Glomerular visceral epithelial cell (primary cell): Measurements from ENCODE around the gene POR.
"Not testable (repeated sequence)": the region's sequence is repeated elsewhere in the genome, so short reads cannot be mapped to it uniquely, and the experiment has no call there.

Source experiments
- DNase-seq: peaks from one replicate; pipeline ENCODE4 v3.0.0-alpha.2; 2016; ENCODE audit errors: extremely low spot score

Gene POR

DNA sequence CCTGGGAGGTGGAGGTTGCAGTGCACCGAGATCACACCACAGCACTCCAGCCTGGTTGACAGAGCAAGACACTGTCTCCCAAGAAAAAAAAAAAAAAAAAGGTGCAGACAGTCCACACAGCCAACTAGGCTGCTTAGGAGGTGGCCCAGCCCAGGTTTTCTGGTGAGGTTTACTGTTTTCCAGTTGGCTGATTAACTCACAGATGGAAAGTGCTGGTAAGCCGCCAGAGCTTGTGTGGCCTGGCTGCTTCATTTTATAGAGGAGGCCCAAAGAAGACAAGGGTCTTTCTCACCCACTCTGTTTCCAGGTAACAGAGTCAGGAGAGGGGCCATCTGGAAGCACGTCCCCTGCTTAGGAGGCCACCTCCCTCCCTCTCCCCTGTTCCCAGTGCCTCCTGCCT lies 29.9 kb upstream of the POR start:
- peak; percentile 24 for DNase-seq

DNA sequence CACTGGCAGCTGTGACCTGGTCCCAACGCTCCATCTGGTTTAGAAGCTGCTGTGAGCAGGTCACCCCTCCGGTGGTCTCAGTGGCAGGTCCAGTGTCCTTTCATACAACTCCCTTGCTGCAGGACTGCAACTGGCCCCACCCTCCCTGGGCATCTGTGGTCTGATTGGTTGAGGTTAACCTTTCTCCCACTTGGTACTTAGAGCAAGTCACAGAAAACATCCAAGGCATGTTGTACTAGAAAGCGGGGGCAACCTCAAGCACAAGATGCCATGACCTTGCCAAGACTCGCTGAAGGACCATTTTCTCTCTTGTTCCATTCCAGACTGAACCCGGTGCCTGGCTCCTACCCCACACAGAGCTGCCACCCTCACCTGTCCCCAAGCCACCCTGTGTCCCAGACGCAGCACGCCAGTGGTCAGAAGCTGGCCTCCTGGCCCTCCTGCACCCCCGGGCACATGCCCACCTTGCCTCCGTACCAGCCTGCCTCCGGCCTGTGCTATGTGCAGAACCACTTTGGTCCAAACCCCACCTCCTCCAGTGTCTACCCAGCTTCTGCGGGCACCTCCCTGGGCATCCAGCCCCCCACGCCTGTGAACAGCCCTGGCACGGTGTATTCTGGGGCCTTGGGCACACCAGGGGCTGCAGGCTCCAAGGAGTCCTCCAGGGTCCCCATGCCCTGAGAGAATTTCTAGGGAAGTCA lies 27.1 kb upstream of the POR start:
- DNase-seq = no peak

DNA sequence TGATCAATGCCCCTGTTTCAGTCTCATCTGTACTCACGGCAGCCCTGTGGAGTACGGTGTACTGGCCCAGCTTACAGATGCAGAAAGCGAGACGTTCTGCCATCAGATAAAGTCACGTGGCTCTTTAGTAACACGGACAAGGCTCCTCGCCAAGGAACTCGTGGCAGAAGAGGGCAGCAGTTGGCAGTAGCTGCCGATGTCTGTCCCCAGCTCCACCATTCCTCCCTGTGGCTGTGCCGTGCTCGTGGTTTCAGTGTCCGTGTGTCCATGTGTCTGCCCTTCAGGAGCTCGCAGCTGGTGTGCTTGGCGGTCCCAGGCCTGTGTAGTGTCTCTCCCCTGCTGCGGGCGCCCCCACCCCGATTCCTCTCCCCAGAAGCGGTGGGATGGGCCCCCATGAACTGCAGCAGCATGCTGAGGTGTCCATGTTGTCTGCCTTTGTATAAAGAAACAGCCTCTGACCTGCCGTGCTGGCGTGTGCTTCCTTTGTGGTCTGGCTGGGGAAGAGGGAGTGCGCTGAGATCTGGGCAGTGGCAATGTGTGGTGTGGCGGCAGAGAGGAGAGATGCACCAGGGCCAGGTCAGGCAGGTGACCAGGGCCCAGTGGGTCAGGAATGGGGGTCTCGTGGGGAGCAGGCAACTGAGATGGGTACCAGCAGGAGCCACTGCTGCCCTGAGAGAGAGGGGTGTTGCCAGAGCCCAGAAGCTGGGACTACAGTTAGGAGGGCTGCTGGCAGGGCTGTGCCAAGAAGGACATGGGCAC lies 26.3 kb upstream of the POR start:
- DNase-seq = no peak

DNA sequence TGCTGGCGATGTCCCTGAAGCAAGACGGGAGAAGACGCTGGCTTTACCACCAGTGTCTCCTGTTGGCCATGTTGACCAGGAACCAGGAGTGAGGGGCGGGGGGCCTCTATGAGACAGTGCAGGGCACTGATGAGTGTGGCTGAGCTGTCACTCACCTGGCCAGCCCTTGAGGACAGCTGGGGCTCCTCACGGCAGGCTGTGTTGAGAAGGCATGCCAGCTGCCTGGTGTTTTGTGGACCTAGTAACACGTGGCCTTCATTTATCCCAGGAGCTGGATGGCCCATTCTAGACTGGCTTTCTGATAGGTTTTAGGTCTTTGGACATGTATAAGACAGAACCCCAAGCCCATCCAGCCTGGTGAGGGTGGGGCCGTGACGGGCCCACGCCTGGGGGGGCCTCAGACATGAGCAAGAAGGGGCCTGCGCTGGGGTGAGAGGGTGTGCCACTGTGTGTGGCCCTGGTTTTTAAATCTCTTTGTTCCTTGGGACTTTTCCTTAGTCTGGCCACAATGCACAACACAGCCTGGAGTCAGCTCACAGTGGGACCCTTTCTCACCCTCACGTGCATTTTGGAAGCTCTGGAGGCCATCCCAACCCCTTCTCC lies 25.6 kb upstream of the POR start:
- no peak for DNase-seq

DNA sequence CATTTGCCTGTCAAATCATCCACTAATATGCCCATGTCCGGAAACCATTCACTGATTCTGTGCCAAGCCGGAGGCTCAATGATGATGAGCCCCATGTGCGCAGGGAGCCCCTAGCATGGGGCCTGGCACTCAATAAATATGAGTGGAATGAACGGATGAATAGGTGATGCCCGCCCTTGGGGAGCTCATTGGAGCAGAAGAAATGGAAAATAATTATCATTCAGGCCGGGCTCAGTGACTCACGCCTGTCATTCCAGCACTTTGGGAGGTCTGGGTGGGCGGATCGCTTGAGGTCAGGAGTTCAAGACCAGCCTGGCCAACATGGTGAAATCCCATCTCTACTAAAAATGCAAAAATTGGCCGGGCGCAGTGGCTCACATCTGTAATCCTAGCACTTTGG lies 25.1 kb upstream of the POR start:
- DNase-seq = peak; percentile 38

DNA sequence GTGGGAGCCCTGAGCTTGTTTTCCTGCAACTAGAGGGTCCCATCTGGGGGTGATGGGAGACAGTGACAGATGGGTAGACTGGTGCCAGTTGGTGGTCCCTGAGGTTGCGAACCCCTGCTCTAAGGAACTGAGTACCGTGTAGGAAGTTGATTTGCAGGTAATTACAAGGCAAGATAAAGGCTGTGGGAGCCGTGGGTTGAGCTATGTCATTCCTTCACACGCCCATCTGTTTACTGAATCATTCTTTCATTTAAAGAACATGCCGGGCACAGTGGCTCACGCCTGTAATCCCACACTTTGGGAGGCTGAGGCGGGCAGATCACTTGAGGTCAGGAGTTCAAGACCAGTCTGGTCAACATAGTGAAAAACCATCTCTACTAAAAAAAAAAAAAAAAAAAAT lies 23.7 kb upstream of the POR start:
- DNase-seq = not testable (repeated sequence)

DNA sequence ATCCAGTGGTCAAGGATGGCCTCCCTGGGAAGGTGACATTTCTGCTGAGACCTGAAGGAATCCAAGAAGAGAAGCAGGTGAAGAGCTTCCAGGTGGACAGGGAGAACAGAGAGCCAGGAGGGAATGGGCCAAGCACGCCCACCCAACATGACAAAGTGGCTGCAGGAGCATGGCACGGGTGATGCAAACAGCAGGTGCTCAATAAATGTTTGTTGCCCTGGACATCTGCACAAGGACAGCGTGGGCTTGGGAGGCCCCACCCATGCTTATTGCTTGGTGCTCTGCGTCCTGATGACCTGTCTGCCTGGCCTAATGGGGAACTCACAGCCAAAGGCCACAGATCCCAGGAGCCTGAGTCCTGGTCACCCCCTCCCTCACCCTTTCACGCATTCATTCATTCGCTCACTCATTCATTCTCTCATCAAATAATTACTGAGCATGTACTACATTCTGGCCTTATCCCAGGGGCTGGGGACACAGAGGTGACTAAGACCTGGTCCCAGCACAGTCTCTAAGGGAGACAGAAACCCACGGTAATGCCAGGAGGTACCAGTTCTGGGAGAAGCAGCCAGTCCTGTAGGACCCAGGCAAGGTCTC lies 23.0 kb upstream of the POR start:
- DNase-seq = no peak

DNA sequence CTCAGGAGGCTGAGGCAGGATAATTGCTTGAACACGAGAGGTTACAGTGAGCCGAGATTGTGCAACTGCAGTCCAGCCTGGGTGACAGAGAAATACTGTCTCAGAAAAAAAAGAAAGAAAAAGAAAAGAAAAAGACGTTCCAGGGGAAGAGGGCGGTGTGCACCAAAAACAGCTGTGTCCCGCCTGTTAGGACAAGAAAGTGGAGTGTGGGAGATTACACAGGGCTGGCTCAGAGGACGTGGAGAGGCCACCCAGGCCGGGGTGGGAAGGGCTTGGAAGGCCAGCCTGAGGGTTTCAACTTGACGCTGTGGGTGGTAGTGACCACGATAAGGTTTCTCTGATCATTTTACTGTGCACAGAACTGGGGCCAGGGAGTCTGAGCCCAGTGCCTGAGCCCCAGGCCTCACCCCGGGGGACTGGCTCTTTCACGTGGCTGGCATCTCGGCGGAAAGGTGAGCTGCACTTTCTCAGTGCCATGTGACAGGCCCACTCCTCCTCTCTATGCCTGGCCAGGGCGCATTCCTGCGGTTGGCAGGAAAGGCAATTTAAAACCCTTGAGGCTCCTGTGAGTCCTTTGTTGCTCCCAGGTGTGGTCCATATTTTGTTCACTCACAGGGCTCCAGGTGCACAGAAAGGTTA lies 22.2 kb upstream of the POR start:
- peak; percentile 32 for DNase-seq

DNA sequence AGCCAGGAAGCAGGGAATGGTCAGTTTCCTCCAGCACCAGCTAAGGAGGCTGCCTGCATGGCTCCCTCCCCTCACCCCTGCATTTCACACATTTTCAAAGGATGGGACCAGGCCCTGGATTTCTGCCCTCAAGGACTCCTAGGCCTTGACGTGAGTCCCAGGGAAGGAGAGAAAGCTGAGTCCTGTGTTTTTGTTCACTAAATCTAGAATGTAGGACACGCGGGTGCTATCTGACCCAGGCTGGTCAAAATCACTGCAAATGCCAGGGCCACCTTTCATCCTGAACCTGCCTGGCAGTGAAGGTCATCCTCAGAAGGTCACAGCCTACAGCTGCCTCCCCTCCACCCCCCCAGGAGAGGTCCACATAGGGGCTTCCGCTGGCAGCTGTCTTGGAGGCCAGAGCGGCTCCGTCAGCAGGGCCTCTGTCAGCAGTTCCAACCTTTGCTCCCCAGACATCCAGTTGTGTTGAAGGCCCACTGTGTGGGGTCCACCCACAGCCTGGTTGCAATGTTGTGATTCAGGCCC lies 18.1 kb upstream of the POR start:
- DNase-seq = no peak

DNA sequence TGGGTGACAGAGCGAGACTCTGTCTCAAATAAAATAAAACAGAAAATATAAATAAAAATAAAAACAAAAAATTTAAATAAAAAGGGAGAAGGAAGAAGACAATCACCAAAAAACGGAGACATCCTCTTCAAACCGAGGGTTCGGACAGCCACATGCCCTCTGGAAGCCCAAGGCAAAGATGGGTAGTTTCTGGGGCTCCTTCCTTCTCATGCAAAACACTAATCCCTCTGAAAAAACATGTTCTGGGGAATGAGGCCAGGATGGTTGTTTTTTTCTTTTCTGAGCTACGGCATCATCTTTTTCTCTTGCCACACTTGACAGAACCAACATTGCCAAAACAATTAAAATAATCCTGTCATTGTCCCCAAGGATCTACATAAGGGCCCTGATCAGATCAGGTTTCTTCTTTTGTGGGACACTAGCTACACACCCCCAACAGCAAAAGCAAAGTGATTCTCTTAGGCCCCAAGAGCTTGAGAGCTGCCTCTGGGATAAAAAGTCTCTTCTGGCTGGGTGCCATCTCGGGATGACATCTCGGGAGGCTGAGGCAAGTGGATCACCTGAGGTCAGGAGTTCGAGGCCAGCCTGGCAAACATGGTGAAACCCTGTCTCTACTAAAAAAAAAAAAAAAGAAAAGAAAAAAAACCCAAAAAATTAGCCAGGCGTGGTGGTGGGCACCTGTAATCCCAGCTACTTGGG lies 14.2 kb upstream of the POR start:
- DNase-seq = no peak

DNA sequence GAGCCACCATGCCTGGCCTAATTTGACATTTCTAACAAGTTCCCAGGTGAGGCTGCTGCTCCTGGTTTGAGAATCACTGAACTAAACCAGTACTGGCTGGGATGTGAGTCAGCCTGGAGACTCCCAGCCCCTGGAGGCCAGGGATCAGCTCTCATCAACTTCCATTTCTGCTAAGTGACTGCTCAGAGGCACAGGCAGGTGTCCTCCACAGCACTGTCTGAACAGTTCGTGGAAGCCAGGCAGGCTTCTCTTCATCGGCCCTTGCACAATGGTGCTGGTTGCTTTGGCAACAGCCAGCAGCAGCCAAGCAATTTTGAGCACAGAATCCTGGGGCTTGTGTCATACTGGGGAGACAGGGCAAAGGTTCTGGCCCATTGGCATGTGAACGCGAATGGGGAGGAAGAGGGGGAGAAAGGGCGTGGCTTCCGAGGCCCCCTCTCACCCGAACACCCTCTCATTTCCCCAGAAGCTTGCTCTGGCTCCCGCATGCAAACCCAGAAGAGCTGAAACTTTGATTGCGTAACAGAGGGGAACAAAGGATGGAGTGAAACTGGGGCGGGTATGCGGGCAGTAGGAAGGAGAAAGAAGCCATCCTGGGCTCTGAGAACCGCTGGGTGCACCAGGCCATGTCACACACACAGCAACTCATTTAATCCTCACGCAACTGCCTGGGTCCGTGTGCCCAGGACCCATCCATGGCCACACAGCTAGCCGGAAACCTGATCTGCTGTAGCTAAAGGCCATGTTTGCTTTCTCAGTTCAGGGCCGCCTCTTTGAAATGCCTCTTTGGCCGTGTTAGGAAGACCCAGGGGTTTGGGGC lies 9.0 kb upstream of the POR start:
- DNase-seq = peak; percentile 65

DNA sequence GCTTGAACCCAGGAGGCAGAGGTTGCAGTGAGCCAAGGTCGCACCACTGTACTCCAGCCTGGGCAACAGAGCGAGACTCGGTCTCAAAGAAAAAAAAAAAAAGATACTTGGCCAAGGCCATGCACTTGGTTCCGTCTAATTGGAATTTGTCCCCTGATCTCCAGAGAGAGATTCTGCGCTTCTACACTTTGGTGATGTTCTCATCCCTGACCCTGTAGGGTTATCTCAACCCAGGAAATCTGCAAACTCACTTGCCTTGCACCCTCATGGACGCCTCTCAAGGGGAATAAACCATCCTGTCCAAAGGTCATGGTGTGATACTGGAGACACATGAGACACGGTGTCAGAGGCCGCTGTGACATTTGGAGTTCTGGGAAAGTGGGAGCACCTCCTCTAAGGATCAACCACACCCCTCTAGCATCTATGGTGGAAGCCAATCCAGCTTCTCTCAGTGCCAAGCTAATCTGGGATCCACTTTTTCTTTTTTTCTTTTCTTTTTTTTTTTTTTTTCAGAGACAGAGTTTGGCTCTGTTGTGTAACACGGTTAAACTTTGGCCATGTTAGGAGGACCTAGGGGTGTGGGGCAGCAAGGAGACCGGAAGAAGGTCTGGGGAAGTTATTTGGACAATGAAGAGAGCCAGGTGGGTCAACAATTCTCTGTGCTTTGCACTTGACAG lies 7.8 kb upstream of the POR start:
- DNase-seq = no peak

DNA sequence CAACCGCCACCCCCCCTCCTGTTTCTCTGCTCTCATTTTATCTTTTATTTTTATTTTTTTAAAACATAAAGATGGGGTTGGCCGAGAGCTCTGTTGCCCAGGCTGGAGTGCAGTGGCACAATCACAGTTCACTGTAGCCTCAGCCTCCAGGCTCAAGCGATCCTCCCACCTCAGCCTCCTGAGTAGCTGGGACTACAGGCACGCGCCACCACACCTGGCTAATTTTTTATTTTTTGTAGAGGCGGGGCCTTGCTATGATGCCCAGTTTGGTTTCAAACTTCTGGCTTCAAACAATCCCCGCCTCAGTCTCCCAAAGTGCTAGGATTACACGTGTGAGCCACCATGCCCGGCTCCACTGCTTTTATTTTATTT lies 7.3 kb upstream of the POR start:
- not testable (repeated sequence) for DNase-seq

DNA sequence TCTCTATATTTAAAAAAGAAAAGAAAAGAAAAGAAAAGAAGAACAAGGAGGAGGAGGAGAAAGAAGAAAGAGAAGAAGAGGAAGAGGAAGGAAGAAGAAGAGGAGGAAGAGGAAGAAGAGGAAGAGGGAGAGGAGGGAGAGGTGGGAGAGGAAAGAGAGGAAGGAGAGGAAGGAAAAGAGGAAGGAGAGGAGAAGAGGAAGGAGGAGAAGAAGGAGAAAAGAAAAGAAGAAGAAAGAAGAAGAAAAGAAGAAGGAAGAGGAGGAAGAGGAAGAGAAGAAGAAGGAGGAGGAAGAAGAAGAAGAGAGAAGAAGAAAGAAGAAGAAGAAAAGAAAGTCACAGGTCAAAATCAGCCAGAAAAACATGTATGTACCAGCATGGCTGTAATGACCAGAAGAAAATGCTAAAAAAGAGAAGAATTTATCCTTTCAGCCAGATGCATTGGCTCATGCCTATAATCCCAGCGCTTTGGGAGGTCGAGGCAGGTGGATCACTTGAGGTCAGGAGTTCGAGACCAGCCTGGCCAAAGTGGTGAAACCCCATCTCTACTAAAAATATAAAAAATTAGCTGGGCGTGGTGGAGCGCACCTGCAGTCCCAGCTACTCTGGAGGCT lies 5.3 kb upstream of the POR start:
- DNase-seq = no peak

DNA sequence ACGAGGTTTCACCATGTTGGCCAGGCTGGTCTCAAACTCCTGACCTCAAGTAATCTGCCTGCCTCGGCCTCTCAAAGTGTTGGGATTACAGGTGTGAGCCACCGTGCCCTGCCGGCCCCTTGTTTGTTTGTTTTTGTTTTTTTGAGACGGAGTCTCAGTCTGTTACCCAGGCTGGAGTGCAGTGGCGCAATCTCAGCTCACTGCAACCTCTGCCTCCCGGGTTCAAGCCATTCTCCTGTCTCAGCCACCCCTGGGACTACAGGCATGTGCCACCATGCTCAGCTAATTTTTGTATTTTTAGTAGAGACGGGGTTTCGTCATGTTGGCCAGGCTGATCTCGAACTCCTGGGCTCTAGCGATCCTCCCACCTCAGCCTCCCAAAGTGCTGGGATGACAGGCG lies 3.8 kb upstream of the POR start:
- DNase-seq = not testable (repeated sequence)

DNA sequence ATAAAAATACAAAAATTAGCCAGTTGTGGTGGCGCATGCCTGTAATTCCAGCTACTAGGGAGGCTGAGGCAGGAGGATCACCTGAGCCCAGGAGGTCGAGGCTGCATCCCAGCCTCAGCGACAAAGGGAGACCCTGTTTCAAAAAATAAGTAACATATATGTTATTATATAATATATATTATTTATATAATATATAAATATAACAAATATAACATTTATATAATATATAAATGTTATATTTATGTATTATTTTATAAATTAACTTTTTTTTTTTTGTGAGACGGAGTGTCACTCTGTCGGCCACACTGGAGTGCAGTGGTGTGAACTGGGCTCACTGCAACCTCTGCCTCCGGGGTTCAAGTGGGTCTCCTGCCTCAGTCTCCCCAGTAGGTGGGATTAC lies 1.5 kb upstream of the POR start:
- no peak for DNase-seq

DNA sequence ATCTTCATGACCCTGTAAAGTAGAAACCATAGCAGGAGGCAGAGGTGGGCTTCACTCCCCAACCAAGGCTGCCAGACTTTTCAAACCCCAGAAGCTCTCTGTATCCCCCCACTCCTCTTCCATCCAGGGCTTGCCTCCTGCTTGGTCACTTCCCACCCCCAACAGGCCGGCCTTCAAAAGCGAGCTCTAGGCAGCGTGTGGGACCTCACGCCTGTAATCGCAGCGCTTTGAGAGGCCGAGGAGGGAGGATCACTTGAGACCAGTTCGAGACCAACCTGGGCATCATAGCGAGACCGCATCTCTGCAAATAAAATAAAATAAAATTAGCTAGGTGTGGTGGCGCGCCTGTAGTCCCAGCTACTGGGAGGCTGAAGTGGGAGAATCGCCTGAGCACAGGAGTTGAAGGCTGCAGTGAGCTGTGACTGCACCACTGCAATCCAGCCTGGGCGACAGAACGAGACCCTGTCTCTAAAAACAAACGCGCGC lies 743 bp upstream of the POR start:
- no peak for DNase-seq

DNA sequence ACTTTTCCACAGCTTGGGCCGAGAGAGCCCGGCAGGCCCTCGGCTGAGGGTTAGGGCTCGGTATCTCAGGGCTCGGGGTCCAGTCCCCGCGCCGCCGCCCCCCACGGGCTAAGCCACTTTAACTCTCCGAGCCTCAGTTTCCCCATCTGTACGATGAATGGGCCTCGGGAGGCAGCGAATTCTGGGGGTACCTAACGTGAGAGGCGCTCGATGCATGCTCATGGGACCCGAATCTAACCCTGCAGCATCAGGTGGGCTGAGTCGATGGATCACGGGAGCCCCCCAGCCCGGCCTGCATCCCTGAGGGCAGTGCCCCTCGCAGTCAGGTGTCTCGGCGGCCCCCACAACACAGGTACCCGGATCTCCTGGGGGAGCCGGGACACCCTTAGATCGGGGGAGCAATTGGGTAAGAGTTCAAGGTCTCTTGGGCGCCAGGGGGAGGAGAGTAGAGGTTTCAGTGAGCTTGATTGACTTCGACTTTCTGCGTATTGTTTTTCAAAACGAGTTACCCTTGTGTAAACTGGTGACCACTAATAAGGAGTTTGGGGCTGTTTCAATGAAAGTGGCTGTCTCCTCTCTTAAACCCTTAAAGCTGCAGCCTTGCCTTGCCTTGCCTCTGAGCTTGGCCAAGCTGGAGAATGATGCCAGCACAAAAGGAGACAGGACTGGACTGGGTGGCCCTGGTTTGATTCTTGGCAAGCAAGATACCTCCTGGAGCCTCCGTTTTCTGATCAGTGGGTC lies 631 bp downstream of the POR start:
- no peak for DNase-seq

DNA sequence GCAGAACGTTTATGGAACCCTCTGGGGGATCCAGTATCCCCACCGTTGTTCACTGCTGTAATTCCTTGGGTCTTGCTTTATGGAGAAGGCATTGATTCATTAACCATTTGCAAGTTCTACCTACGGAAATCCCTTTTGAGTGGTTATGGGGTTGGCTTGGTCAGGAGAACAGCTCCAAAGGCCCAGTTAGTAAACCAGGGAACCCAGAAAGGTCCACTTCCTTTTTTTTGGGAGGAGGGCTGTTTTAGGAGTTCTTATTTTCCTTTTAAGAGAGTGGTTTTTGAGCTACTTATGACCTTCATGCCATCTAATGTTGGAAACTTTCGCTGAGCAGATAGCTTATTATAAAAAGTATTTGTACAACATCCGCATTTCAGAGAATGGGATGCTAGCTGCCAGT lies 1.3 kb downstream of the POR start:
- no peak for DNase-seq
